GM19043 (cell line): Measurements from ENCODE around the gene HIC1.
A peak's percentile ranks its signal among the peaks of the same experiment; 100 is the strongest.

ENCODE experiments used
- ATAC-seq: cut with Tn5 transposase; IDR thresholded peaks from one replicate; pipeline ENCODE4 v1.9.1; 2021; ENCODE audit warnings: low read depth; ENCODE audit not compliant: unreplicated experiment

The HIC1 gene

GRCh38 chr17:2025220-2025621 lies 29.7 kb upstream of the HIC1 start, which contains the start of gene RTN4RL1:
Gene RTN4RL1, minus strand, starts transcription at chr17:2025334. Its CDS starts 469 bp downstream, at chr17:2024865.
- ATAC-seq = no peak

GRCh38 chr17:2025622-2026309 lies 29.1 kb upstream of the HIC1 start:
- ATAC-seq = no peak

GRCh38 chr17:2027528-2028233 lies 27.2 kb upstream of the HIC1 start:
- no peak for ATAC-seq

- ATAC-seq = no peak
Observed at GRCh38 chr17:2028234-2028614, 26.7 kb upstream of the HIC1 start.

GRCh38 chr17:2028737-2029136 lies 26.2 kb upstream of the HIC1 start:
- no peak for ATAC-seq

- ATAC-seq = peak; percentile 79
Observed at GRCh38 chr17:2029911-2030778, 24.8 kb upstream of the HIC1 start, which contains the start of gene DPH1. Gene DPH1, plus strand, starts transcription at chr17:2030153. Its CDS starts 17 bp downstream, at chr17:2030170.

- no peak for ATAC-seq
Observed at GRCh38 chr17:2030779-2031163, 24.1 kb upstream of the HIC1 start.

- no peak for ATAC-seq
Observed at GRCh38 chr17:2033153-2033552, 21.8 kb upstream of the HIC1 start.

GRCh38 chr17:2034157-2034556 lies 20.7 kb upstream of the HIC1 start:
- ATAC-seq = no peak

- ATAC-seq = no peak
Observed at GRCh38 chr17:2034806-2035540, 19.9 kb upstream of the HIC1 start.

GRCh38 chr17:2035541-2036488 lies 19.1 kb upstream of the HIC1 start:
- ATAC-seq = no peak

- no peak for ATAC-seq
Observed at GRCh38 chr17:2037155-2037554, 17.7 kb upstream of the HIC1 start.

- no peak for ATAC-seq
Observed at GRCh38 chr17:2040219-2040827, 14.6 kb upstream of the HIC1 start.

GRCh38 chr17:2040942-2041560 lies 13.9 kb upstream of the HIC1 start:
- no peak for ATAC-seq

- peak; percentile 90 for ATAC-seq
Observed at GRCh38 chr17:2041561-2042389, 13.1 kb upstream of the HIC1 start, which contains the start of gene OVCA2. Gene OVCA2, plus strand, starts transcription at chr17:2042022. Its CDS starts 26 bp downstream, at chr17:2042048.

GRCh38 chr17:2042390-2042847 lies 12.5 kb upstream of the HIC1 start:
- no peak for ATAC-seq

- no peak for ATAC-seq
Observed at GRCh38 chr17:2042933-2043332, 12.0 kb upstream of the HIC1 start.
